Activated T-cell treated with anti-CD3 and anti-CD28 coated beads, Interleukin-2, amount 50 U/mL, for 4 hours (primary cell): ENCODE measurements around the gene TSPAN1. TPM values are rescaled to one million over a fixed set of nuclear protein-coding genes. Genes with fewer than 3 reads are reported as not detected.

ENCODE experiments used
- ATAC-seq, 2 donors: fragments of 200-7000 bp; cut with Tn5 transposase; one replicate each; pipeline ENCODE4 v1.10.0; 2021
- DNase-seq: peaks from one replicate; pipeline ENCODE4 v3.0.0-alpha.2; 2020
- H3K27me3 Mint-ChIP-seq: one replicate; pipeline ENCODE4 v1.8.0; 2021; ENCODE audit warnings: low read depth, mixed read lengths
- H3K36me3 Mint-ChIP-seq: one replicate; pipeline ENCODE4 v1.8.0; 2022; ENCODE audit warnings: mixed read lengths; ENCODE audit not compliant: insufficient read depth
- H3K4me1 Mint-ChIP-seq: one replicate; pipeline ENCODE4 v1.8.0; 2021; ENCODE audit warnings: low read depth, mixed read lengths
- H3K4me3 Mint-ChIP-seq: one replicate; pipeline ENCODE4 v1.8.0; 2021; ENCODE audit warnings: mild to moderate bottlenecking, moderate library complexity, mixed read lengths
- H3K9me3 Mint-ChIP-seq: one replicate; pipeline ENCODE4 v1.8.0; 2021; ENCODE audit warnings: mixed read lengths
- total RNA-seq, 3 donors: library from RNA; stranded (reverse); gene quantifications; one replicate each; pipeline ENCODE4 v1.2.1, GENCODE V29; 2021

Gene TSPAN1, protein sequence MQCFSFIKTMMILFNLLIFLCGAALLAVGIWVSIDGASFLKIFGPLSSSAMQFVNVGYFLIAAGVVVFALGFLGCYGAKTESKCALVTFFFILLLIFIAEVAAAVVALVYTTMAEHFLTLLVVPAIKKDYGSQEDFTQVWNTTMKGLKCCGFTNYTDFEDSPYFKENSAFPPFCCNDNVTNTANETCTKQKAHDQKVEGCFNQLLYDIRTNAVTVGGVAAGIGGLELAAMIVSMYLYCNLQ
- total RNA-seq: under 1 TPM; 0.23 to 0.37 (median 0.24) TPM

DNA sequence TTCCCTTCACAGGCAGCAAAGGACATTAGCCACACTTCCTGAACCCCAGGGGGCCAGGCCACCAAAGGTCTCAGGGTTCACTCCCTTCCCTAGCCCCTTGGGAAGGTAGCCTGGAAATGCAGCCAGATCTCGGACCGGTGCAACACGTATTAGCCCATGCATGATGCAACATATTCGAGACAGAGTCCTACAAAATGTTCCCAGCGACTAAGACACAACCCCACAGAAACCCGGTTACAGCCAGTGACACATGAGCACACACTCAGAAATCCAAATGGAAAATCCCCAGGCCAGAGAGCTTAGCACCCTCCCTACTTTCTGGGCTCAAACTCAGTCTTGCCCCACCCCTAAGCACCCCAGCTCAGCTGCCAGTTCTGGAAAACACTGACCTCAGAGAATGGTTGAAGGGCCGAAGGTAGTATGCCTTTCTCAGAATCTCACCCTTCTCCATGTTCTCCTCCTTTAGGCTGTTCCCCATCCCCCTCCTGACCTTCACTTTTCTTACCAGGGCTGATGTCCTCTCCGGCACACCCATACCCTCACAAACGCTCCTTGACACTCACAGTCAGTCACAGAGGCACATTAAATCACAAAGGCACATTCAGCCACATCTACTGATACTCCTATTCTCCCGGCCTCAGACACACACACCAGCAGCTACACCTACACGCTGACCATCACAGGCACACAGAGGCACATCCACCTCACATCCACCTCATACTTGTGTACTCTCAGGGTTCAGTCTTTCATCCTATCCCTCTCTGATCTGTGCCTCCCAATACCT, at the start of gene TSPAN1:
Gene TSPAN1, plus strand, starts transcription at position 640 of the 784 bp plus-strand sequence. CDS start 6,021 bp downstream, outside the sequence.
- ATAC-seq (no peak), DNase-seq (no peak)
- H3K9me3 Mint-ChIP-seq: no peaks in the 10 kb centered on the region
- H3K36me3 Mint-ChIP-seq: no peaks in the 10 kb centered on the region
- no peaks in the 10 kb centered on the region for H3K4me1 Mint-ChIP-seq
- peaks cover 2% of the 10 kb centered on the region for H3K27me3 Mint-ChIP-seq
- H3K4me3 Mint-ChIP-seq: no peak within 1 kb of the TSS

DNA sequence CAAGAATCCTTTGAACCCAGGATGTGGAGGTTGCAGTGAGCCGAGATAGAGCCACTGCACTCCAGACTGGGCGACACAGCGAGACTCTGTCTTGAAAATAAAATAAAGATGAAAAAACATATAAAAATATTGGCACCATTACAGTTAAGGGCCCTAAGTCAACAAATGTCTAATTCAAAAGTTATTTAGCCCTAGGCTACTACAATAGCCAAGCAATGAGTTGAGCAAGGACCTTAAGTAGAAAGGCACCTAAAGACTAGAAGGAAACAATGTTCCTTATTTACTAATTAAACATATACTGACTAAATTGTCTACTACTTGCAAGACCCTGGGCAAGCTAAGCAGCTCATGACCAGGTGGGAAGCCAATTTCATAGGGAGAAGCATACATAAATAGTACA, 46.5 kb upstream of the TSPAN1 start:
- no peaks in the 10 kb centered on the region for H3K9me3 Mint-ChIP-seq
- H3K4me3 Mint-ChIP-seq: no peak overlapping the region
- no peak for ATAC-seq

DNA sequence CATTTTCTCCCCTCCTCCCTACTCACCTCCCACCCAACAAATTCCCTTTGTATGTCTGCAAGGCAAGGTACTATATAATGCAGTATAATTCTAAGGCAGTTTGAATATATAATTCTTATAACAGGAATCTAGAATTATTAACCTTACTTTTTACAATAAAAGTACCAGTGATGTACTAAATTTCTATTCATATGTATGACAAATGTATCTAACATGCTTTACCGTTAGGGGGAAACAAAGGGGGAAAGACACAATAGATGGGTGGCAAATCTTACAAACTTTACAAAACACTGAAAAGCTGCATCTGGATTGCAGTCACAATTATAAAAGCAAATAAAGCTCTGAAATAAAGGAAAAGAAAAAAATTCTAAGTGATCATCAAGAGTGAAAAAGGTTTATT, 44.8 kb upstream of the TSPAN1 start:
- Mint-ChIP-seq H3K9me3 (no peaks in the 10 kb centered on the region), H3K36me3 (no peaks in the 10 kb centered on the region), H3K4me1 (peaks cover 25% of the 10 kb centered on the region), H3K27me3 (peaks cover 39% of the 10 kb centered on the region), H3K4me3 (no peak overlapping the region)
- no peak for DNase-seq
- ATAC-seq: no peak

More for the DNA sequence above, 46.5 kb upstream of the TSPAN1 start:
- Mint-ChIP-seq H3K27me3 (peaks cover 38% of the 10 kb centered on the region), H3K4me1 (peaks cover 19% of the 10 kb centered on the region), H3K36me3 (no peaks in the 10 kb centered on the region)
- DNase-seq: no peak

DNA sequence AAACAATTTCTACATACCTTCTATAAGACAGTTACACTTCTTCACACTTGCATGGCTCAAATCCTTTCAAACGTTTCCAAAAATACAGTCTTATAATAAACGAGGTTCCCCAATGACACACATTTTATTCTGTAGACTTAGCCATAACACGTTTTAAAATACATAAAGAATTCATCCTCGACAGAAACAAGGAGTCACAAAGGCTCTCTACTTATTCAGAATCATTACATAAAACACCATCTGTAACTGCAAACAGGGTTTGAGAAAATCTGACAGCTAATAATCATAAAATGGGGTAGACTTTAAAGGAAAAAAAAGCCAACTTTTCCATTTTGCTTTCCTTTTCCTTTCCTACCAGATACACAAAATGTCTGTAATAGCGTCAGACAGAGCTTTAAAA, 44.3 kb upstream of the TSPAN1 start:
- peaks cover 39% of the 10 kb centered on the region for H3K27me3 Mint-ChIP-seq
- no peak overlapping the region for H3K4me3 Mint-ChIP-seq

DNA sequence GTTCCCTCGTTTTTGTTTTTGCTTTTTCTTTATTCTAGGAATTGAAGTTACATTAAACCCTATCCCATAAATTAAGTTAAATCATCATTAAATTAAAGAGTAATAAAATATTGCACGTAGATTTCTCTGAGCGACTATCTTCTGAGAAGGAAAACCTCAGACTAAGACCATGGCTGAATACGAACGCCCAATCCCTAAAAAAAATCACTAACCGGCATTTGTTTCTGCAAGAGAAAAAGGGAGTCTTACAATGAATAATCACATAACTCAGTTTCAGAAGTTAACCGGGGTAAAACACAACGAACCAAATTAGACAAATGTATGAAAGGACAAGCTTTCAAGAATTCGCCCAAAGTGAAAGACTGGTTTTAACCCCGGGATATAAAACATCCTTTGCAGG, 43.8 kb upstream of the TSPAN1 start:
- peaks cover 25% of the 10 kb centered on the region for H3K4me1 Mint-ChIP-seq
- H3K4me3 Mint-ChIP-seq: peak overlapping the region; percentile 93
- H3K9me3 Mint-ChIP-seq: no peaks in the 10 kb centered on the region

More for the DNA sequence above, 44.3 kb upstream of the TSPAN1 start:
- no peaks in the 10 kb centered on the region for H3K9me3 Mint-ChIP-seq
- DNase-seq (no peak), ATAC-seq (no peak)
- no peaks in the 10 kb centered on the region for H3K36me3 Mint-ChIP-seq
- H3K4me1 Mint-ChIP-seq: peaks cover 25% of the 10 kb centered on the region

DNA sequence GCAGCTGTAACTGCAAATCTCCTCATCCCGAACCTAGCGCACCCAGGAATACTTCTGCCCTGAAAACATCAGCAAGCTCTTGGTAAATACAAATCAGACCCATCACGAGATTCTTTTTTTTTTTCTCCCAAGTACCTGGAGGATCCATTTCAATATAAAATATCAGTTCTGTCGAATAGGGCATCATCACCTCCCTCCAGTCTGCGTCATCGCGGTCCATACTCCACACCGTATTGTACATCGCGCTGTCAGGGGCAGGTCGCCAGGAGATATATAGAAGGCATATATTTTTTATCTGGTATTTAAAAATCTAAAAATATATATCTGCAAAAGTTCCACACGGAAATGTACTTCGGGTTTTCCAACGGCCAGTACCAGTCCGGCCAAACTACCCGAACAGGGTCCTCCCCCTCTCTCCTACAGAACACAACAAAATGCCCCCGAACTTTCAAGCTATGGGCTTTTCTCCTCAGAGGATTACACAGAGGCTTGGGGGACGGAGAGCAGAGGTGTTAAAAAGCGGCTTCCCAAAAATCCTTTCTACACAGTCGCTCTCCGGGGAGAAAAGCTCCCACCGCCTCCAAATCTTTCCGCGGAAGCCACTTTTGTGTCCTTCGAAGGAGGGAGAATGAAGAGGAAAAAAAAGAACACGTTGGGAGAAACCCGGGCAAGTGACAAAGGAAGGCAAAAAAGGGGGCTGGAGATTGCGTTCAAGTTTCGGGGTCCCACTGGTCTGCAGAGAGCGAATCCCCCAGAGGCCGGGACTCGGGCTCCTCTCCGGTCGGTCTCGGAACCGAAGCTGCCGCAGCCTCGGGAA, 43.0 kb upstream of the TSPAN1 start:
- no peaks in the 10 kb centered on the region for H3K9me3 Mint-ChIP-seq
- peaks cover 39% of the 10 kb centered on the region for H3K27me3 Mint-ChIP-seq
- ATAC-seq: no peak

More for the DNA sequence above, 43.8 kb upstream of the TSPAN1 start:
- DNase-seq: no peak
- Mint-ChIP-seq H3K36me3 (no peaks in the 10 kb centered on the region), H3K27me3 (peaks cover 39% of the 10 kb centered on the region)
- ATAC-seq: no peak

DNA sequence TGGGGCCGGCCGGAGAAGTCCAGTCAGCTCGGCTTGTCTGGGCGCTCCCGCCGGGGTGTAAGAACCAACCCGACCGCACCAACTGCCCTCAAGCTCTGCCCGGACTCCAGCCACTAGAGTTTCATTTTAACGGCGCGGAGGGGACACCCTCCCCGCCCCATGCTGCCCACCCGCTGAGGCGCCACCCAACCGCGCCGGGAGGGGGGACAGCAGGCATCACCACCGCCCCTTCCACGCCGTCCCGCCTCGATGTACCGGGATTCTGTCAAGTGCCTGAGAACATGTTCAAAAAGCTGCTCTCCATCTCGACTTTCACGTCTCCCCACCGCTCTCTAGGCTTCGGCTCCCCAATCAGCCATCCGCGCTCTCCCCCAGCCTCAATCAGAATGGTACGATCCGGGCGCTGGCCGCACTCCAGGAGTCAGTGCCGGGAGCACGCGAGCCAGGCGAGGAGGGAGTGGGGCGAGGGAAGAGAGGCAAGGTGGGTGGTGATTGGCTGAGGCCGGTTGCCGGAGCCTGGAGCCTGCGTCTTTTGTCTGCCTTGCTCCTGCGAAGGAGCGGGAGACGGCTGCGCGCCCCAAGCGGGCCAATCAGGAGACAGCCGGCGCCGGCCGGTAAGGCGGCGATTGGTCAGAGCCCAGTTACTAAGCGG, 42.2 kb upstream of the TSPAN1 start, which contains the start of gene PIK3R3:
Gene PIK3R3, minus strand, starts transcription at position 101 of the 652 bp plus-strand sequence. CDS start 677 bp downstream, outside the sequence.
- Mint-ChIP-seq H3K36me3 (no peaks in the 10 kb centered on the region), H3K9me3 (no peaks in the 10 kb centered on the region), H3K27me3 (peaks cover 37% of the 10 kb centered on the region), H3K4me1 (peaks cover 25% of the 10 kb centered on the region), H3K4me3 (peak within 1 kb of the TSS; percentile 93)
- ATAC-seq: peak; percentile 97 to 98
- peak; percentile 78 for DNase-seq

More for the DNA sequence above, 43.0 kb upstream of the TSPAN1 start:
- peak overlapping the region; percentile 93 for H3K4me3 Mint-ChIP-seq
- H3K36me3 Mint-ChIP-seq: no peaks in the 10 kb centered on the region
- H3K4me1 Mint-ChIP-seq: peaks cover 25% of the 10 kb centered on the region
- DNase-seq: peak; percentile 14

DNA sequence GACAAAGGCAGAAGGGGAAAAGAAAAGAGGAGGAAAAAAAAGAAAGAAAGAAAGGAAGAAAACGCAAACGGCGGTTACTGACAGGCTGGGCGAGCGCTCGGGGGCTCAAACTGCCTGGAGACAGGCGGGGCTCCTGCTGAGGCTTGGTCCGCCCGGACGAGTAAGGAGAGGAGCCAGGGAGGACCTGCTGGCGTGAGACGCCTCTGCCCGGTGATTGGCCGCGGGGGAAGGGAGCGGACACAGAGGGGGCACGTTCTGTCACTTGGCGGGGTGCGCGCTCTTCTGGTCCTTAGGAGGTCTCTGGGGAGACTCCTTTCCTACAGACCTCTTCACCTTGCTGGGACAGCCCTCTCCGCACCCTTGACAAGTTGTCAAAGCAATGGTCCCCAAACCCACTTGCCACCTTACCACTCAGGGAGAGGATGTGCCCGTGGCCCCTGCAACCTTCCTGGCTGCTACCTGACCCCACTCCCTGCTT, 41.7 kb upstream of the TSPAN1 start:
- Mint-ChIP-seq H3K4me1 (peaks cover 25% of the 10 kb centered on the region), H3K4me3 (peak overlapping the region; percentile 93), H3K27me3 (peaks cover 33% of the 10 kb centered on the region), H3K36me3 (no peaks in the 10 kb centered on the region), H3K9me3 (no peaks in the 10 kb centered on the region)
- DNase-seq: no peak
- ATAC-seq: peak; percentile 44 to 52

DNA sequence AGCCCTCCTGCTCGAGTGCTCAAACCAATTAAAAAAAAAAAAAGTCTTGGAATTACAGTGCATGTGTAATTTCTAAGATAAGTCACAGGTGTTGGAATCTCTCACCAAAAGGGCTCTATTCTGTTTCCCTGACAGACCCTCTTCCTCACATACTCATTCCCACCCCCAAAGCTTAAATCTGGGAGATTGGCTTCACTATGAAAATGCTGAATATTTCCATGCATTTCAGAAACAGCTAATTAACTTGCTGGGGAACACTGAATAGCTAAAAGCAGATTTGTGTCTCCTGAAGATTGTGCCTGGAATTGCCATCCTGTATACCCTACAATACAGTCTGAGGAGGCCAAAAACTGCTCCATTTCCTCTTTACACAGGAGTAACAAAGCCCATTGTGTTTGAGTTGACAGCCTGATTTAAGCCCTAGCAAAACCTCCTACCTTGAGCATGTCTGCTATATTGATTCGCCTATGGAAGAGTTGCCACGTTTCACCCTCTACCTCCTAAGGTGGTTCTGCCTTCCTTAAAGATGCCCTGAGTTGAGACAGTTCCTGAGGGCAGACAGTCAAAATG, 41.0 kb upstream of the TSPAN1 start:
- DNase-seq (no peak), ATAC-seq (no peak)
- Mint-ChIP-seq H3K36me3 (no peaks in the 10 kb centered on the region), H3K4me1 (peaks cover 25% of the 10 kb centered on the region), H3K9me3 (no peaks in the 10 kb centered on the region), H3K4me3 (peak overlapping the region; percentile 93), H3K27me3 (peaks cover 29% of the 10 kb centered on the region)

DNA sequence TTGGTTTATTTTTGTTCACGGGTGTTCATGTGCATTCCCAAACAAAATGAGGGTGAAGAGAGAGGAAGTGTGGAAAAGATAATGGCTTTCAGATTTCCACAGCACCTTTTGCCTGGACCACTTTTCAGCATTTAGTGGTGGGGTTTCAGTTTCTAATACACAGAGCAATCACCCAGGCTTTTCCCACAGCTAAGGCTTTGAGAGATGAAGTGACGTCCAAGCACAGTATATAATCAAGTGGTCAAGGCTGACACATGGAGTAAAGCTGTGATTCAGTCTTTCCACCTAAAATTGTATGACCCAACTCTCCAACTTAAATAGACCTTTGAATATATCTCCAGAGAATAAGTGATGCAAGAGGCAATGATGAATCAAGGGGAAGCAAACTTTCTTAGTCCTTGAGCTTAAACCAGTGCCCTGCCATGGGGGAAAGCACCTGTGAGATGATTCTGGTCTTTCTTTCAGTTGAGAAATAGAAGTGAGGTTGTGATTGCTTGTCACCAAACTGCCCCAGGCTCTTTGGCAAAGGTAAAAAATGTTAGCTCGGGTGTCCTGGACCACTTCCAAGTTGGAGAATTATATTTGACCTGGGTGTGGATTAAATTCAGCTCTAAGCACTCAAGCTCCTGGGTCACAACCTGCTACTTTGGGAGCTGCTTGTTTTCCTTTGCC, 40.1 kb upstream of the TSPAN1 start:
- Mint-ChIP-seq H3K36me3 (no peaks in the 10 kb centered on the region), H3K9me3 (no peaks in the 10 kb centered on the region), H3K27me3 (peaks cover 23% of the 10 kb centered on the region), H3K4me3 (no peak overlapping the region), H3K4me1 (peaks cover 25% of the 10 kb centered on the region)
- ATAC-seq (no peak), DNase-seq (no peak)

DNA sequence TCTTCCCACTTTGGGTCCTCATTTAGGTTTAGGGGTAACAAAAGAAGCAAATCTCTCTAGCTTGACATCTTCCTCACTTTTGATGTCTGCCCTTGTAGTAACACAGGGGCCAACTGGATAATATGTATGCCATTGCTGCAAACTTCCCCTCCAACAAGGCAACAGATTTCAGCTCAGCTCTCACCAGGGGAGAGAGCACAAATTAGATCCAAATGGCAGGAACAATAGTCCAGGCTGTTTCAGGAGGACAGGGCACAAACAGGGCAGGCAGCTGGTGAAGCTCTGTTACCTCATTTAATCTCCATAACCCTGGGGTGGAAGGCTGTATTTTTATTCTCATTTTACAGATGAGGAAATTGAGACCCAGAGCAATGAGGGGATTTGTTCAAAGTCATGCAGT, 38.2 kb upstream of the TSPAN1 start:
- Mint-ChIP-seq H3K36me3 (no peaks in the 10 kb centered on the region), H3K4me3 (no peak overlapping the region), H3K9me3 (no peaks in the 10 kb centered on the region), H3K4me1 (peaks cover 16% of the 10 kb centered on the region), H3K27me3 (peaks cover 16% of the 10 kb centered on the region)
- DNase-seq (no peak), ATAC-seq (no peak)

DNA sequence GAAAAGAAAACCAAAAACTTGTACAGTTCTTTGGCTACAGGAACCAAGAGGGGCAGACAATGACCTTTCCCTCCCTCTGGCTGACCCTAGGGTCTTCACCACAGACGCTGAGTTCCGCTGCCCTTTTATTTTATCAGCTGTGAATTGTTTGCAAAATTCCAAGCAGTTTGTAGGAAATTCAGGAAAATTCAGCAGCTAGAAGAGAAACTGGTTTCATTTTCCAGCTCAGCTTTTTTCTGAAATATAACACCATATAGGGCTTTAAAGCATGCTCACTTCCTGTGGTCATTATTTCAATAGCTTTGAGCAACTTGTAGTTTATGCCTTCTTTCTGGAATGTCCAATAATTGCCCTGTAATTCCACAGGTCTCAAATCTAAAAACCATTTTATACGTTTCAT, 37.0 kb upstream of the TSPAN1 start:
- H3K27me3 Mint-ChIP-seq: peaks cover 9% of the 10 kb centered on the region

DNA sequence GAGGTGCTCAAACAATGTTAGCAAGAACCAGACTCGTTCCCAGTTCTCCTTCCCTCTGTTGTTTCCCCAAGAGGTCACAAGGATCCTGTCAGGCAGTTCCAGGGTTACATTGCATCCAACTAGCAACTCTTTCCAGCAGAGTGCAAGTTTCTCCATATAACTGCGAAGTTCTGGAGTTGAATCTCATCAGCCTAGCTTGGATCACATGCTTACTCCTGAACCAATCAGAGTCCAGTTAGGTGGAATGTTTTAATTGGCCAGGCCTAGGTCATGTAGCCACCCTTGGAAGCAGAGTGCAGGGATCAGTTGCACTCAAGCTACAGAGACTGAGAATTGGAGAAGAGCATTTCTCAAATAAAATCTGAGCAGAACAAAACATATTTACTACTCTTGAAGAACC, 26.6 kb upstream of the TSPAN1 start:
- Mint-ChIP-seq H3K4me1 (no peaks in the 10 kb centered on the region), H3K4me3 (no peak overlapping the region), H3K27me3 (peaks cover 2% of the 10 kb centered on the region), H3K36me3 (no peaks in the 10 kb centered on the region), H3K9me3 (no peaks in the 10 kb centered on the region)
- no peak for ATAC-seq
- DNase-seq: no peak

More for the DNA sequence above, 37.0 kb upstream of the TSPAN1 start:
- no peaks in the 10 kb centered on the region for H3K9me3 Mint-ChIP-seq
- ATAC-seq: no peak
- no peak overlapping the region for H3K4me3 Mint-ChIP-seq
- peaks cover 9% of the 10 kb centered on the region for H3K4me1 Mint-ChIP-seq
- no peaks in the 10 kb centered on the region for H3K36me3 Mint-ChIP-seq
- DNase-seq: no peak
